Neural cell (in vitro differentiated cells): ENCODE data around the gene ZNF521. TPM values are rescaled to one million over a fixed set of nuclear protein-coding genes. Genes with fewer than 3 reads are reported as not detected.

Experiments
- H2AFZ ChIP-seq: fragments of 200-600, 300-800 bp; sonication (generic), shearing (Covaris generic); 2 replicates; pipeline ENCODE4 v1.6.0; 2014; ENCODE audit warnings: low read depth, mild to moderate bottlenecking, antibody characterized with exemption, low read length, moderate library complexity
- H3F3A ChIP-seq: fragments of 200-600 bp; shearing (Covaris generic); 2 replicates; pipeline ENCODE4 v1.6.1; 2016; ENCODE audit warnings: mild to moderate bottlenecking, moderate library complexity, mixed read lengths, antibody characterized with exemption, low read length; ENCODE audit not compliant: insufficient read depth, poor library complexity, severe bottlenecking
- H3K27ac ChIP-seq: fragments of 200-600, 300-800 bp; sonication (generic), shearing (Covaris generic); 2 replicates; pipeline ENCODE4 v1.5.1; 2014; ENCODE audit warnings: mild to moderate bottlenecking, low read length, moderate library complexity
- H3K27me3 ChIP-seq: fragments of 300-800, 200-600 bp; sonication (generic), shearing (Covaris generic); 2 replicates; pipeline ENCODE4 v1.6.0; 2014; ENCODE audit warnings: mild to moderate bottlenecking, low read depth, low read length, moderate library complexity; ENCODE audit not compliant: insufficient read depth
- H3K36me3 ChIP-seq: fragments of 300-800, 200-600 bp; sonication (generic), shearing (Covaris generic); 2 replicates; pipeline ENCODE4 v1.5.1; 2014; ENCODE audit warnings: mild to moderate bottlenecking, antibody characterized with exemption, low read length, moderate library complexity; ENCODE audit not compliant: insufficient read depth
- H3K4me2 ChIP-seq: fragments of 300-800, 200-600 bp; sonication (generic), shearing (Covaris generic); 2 replicates; pipeline ENCODE4 v1.6.0; 2014; ENCODE audit warnings: mild to moderate bottlenecking, low read length
- H3K4me3 ChIP-seq: fragments of 300-800, 200-600 bp; sonication (generic), shearing (Covaris generic); 2 replicates; pipeline ENCODE4 v1.5.1; 2014; ENCODE audit warnings: mild to moderate bottlenecking, low read length, moderate library complexity
- H3K79me2 ChIP-seq: fragments of 200-600 bp; shearing (Covaris generic); replicated peaks from 2 replicates; pipeline ENCODE4 v1.6.0; 2014; ENCODE audit warnings: mild to moderate bottlenecking, low read length, moderate library complexity; ENCODE audit not compliant: insufficient read depth
- H3K9ac ChIP-seq: fragments of 300-800, 200-600 bp; sonication (generic), shearing (Covaris generic); 2 replicates; pipeline ENCODE4 v1.6.1; 2016; ENCODE audit warnings: mild to moderate bottlenecking, low read length, mixed read lengths
- H3K9me2 ChIP-seq: fragments of 200-600 bp; shearing (Covaris generic); 2 replicates; pipeline ENCODE4 v1.6.1; 2016; ENCODE audit warnings: mild to moderate bottlenecking, low read length, mixed read lengths; ENCODE audit not compliant: insufficient read depth
- H3K9me3 ChIP-seq: fragments of 200-600, 300-800 bp; sonication (generic), shearing (Covaris generic); 2 replicates; pipeline ENCODE4 v1.6.1; 2016; ENCODE audit warnings: mild to moderate bottlenecking, mixed run types, low read length, moderate library complexity, mixed read lengths
- H4K20me1 ChIP-seq: fragments of 200-600 bp; shearing (Covaris generic); 2 replicates; pipeline ENCODE4 v1.6.1; 2016; ENCODE audit warnings: mild to moderate bottlenecking, mixed run types; ENCODE audit not compliant: insufficient read depth
- EP300 ChIP-seq: fragments of 450-650 bp; conservative IDR thresholded peaks from 2 replicates; pipeline ENCODE4 v1.6.1; 2014; ENCODE audit warnings: antibody characterized with exemption, mild to moderate bottlenecking, moderate library complexity; ENCODE audit not compliant: poor library complexity, severe bottlenecking
- EZH2 ChIP-seq: fragments of 200-600, 300-800 bp; shearing (Covaris generic), sonication (generic); IDR thresholded peaks from 2 replicates; pipeline ENCODE4 v1.6.1; 2014; ENCODE audit warnings: antibody characterized with exemption, low read length, borderline replicate concordance, mild to moderate bottlenecking; ENCODE audit not compliant: insufficient read depth, poor library complexity, severe bottlenecking
- MXI1 ChIP-seq: fragments of 450-650 bp; conservative IDR thresholded peaks from 2 replicates; pipeline ENCODE4 v1.6.1; 2014; ENCODE audit warnings: antibody characterized with exemption, mild to moderate bottlenecking; ENCODE audit not compliant: poor library complexity, severe bottlenecking
- POLR2AphosphoS5 ChIP-seq: IDR thresholded peaks from 2 replicates; pipeline ENCODE4 v1.6.1; 2012
- RAD21 ChIP-seq: fragments of 450-650 bp; conservative IDR thresholded peaks from 2 replicates; pipeline ENCODE4 v1.6.1; 2014; ENCODE audit warnings: antibody characterized with exemption, mild to moderate bottlenecking, moderate library complexity
- REST ChIP-seq: IDR thresholded peaks from 2 replicates; pipeline ENCODE4 v1.6.1; 2012; ENCODE audit warnings: borderline replicate concordance
- SMC3 ChIP-seq: fragments of 450-650 bp; conservative IDR thresholded peaks from 2 replicates; pipeline ENCODE4 v1.6.1; 2014; ENCODE audit warnings: antibody characterized with exemption, mild to moderate bottlenecking, moderate library complexity; ENCODE audit not compliant: poor library complexity
- TAF1 ChIP-seq: IDR thresholded peaks from 2 replicates; pipeline ENCODE4 v1.6.1; 2012; ENCODE audit warnings: low read depth
- polyA plus RNA-seq: library from polyadenylated mRNA; depleted of rRNA; stranded (reverse); fragments of >200 nt; gene quantifications from 2 replicates; pipeline ENCODE4 v1.2.3, GENCODE V29; 2014
- TF ChIP-seq, protein P1 (sequence below): fragments of 450-650 bp; IDR thresholded peaks from 2 replicates; pipeline ENCODE4 v1.5.1; 2014; ENCODE audit warnings: antibody characterized with exemption, mild to moderate bottlenecking, moderate library complexity; ENCODE audit not compliant: poor library complexity, severe bottlenecking

The ZNF521 gene
- polyA plus RNA-seq, 1 donor from 2014 or later: 101 TPM

- no peaks in the 10 kb centered on the region for H4K20me1 ChIP-seq
- peak overlapping the region; percentile 68 for H3K27ac ChIP-seq
- no peak overlapping the region for H3K9ac ChIP-seq
- H3K4me2 ChIP-seq: no peak overlapping the region
- H3K9me3 ChIP-seq: no peaks in the 10 kb centered on the region
- TF ChIP-seq TAF1 (no peak), MXI1 (no peak), RAD21 (no peak)
- peaks cover 50% of the 10 kb centered on the region for H3K79me2 ChIP-seq
- no peaks in the 10 kb centered on the region for H3K9me2 ChIP-seq
- H3F3A ChIP-seq: peaks cover 18% of the 10 kb centered on the region
- H3K27me3 ChIP-seq: no peaks in the 10 kb centered on the region
- no peak overlapping the region for H3K4me3 ChIP-seq
- H2AFZ ChIP-seq: no peak overlapping the region
- H3K36me3 ChIP-seq: no peaks in the 10 kb centered on the region
Measured at GRCh38 chr18:25282896-25283703, 68.9 kb downstream of the ZNF521 start.

GRCh38 chr18:25282282-25282681 lies 69.7 kb downstream of the ZNF521 start:
- Histone ChIP-seq H3K4me2 (no peak overlapping the region), H3F3A (peaks cover 18% of the 10 kb centered on the region), H3K4me3 (no peak overlapping the region), H3K9me2 (no peaks in the 10 kb centered on the region), H3K9ac (no peak overlapping the region), H4K20me1 (no peaks in the 10 kb centered on the region), H3K27me3 (no peaks in the 10 kb centered on the region), H2AFZ (no peak overlapping the region), H3K27ac (no peak overlapping the region), H3K79me2 (peaks cover 58% of the 10 kb centered on the region), H3K9me3 (no peaks in the 10 kb centered on the region), H3K36me3 (no peaks in the 10 kb centered on the region)
- TF ChIP-seq EZH2 (no peak), RAD21 (no peak), MXI1 (no peak), SMC3 (no peak)
- TF ChIP-seq, protein P1, sequence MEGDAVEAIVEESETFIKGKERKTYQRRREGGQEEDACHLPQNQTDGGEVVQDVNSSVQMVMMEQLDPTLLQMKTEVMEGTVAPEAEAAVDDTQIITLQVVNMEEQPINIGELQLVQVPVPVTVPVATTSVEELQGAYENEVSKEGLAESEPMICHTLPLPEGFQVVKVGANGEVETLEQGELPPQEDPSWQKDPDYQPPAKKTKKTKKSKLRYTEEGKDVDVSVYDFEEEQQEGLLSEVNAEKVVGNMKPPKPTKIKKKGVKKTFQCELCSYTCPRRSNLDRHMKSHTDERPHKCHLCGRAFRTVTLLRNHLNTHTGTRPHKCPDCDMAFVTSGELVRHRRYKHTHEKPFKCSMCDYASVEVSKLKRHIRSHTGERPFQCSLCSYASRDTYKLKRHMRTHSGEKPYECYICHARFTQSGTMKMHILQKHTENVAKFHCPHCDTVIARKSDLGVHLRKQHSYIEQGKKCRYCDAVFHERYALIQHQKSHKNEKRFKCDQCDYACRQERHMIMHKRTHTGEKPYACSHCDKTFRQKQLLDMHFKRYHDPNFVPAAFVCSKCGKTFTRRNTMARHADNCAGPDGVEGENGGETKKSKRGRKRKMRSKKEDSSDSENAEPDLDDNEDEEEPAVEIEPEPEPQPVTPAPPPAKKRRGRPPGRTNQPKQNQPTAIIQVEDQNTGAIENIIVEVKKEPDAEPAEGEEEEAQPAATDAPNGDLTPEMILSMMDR: no peak

DNA sequence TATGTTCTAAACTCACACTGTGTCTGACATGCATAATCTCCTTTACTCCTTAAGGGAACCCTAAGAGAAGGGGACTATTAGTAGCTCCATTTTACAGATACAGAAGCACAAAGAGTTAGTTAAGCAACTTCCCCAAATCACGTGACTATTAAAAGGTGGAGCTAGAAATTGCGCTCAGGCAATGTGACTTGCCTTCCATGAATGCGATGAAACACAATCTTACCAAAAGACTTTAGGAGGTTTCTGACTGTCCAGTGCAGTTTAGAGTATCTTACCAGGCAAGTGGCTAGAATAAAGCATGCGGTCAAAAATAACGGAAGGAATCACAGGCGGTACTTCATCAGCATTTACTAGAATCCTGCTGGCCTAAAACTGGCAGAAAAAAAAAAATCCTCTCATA lies 70.4 kb downstream of the ZNF521 start:
- H4K20me1 ChIP-seq: no peaks in the 10 kb centered on the region
- no peaks in the 10 kb centered on the region for H3K36me3 ChIP-seq
- H3K4me2 ChIP-seq: no peak overlapping the region
- no peaks in the 10 kb centered on the region for H3K9me3 ChIP-seq
- H2AFZ ChIP-seq: no peak overlapping the region
- no peak overlapping the region for H3K9ac ChIP-seq
- no peaks in the 10 kb centered on the region for H3K9me2 ChIP-seq
- H3K27me3 ChIP-seq: no peaks in the 10 kb centered on the region
- TF ChIP-seq EP300: no peak
- TF ChIP-seq TAF1: no peak
- TF ChIP-seq, protein P1: no peak
- TF ChIP-seq POLR2AphosphoS5: no peak
- TF ChIP-seq RAD21: no peak
- no peak for TF ChIP-seq MXI1
- no peak for TF ChIP-seq SMC3
- no peak for TF ChIP-seq REST
- TF ChIP-seq EZH2: no peak
- no peak overlapping the region for H3K4me3 ChIP-seq
- peaks cover 18% of the 10 kb centered on the region for H3F3A ChIP-seq
- H3K79me2 ChIP-seq: peaks cover 64% of the 10 kb centered on the region
- no peak overlapping the region for H3K27ac ChIP-seq
